ENCODE data around the gene PPIB.

PPIB gene

DNA sequence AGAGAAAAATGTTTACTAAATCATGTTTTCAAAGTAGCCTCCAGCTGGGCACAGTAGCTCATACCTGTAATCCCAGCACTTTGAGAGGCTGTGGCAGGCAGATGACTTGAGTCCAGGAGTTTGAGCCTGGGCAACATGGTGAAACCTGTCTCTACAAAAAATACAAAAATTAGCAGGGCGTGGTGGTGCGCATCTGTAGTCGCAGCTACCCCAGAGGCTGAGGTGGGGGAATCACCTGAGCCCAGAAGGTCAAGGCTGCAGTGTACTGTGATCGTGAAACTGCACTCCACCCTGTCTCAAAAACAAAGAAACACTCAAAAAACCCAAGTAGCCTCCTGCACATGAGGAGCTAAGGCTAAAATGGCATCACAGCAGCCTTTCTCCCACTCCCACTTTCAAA is 1.6 kb upstream of the PPIB start:
- peak overlapping the region; percentile 86 for H3K27ac ChIP-seq
- TF ChIP-seq ZFX (IDR thresholded peaks at IDR 0.05; ENCODE audit: borderline replicate concordance) (no peak), CTCF (IDR thresholded peaks at IDR 0.05) (no peak)

GRCh38 chr15:64163659-64164362 is 989 bp upstream of the PPIB start:
- TF ChIP-seq ZFX (IDR thresholded peaks at IDR 0.05; ENCODE audit: borderline replicate concordance) (no peak), CTCF (IDR thresholded peaks at IDR 0.05) (no peak)

DNA sequence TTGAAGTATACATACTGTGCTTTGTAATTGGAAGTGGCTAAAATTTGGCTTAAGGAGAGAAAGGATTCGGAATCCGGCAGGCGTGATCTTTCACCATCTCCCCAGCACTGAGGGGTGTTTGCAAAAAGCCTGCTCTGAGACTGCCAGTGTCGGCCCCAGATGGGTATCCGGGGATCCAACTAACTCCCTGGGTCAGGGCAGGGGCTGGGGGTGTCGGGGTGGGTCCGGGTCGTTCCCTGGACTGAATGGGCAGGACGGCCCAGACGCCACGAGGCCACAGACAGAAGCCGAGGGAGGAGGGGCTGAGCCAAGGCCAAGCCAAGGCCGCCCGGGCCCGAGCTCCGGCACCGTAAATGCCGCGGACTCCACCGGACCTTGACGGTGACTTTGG is 349 bp downstream of the PPIB start:
- peak overlapping the region; percentile 86 for H3K27ac ChIP-seq
- TF ChIP-seq ZFX (IDR thresholded peaks at IDR 0.05; ENCODE audit: borderline replicate concordance) = no peak
- no peak for TF ChIP-seq CTCF (IDR thresholded peaks at IDR 0.05)

More at GRCh38 chr15:64163659-64164362, 989 bp upstream of the PPIB start:
- H3K27ac ChIP-seq = peak overlapping the region; percentile 86

DNA sequence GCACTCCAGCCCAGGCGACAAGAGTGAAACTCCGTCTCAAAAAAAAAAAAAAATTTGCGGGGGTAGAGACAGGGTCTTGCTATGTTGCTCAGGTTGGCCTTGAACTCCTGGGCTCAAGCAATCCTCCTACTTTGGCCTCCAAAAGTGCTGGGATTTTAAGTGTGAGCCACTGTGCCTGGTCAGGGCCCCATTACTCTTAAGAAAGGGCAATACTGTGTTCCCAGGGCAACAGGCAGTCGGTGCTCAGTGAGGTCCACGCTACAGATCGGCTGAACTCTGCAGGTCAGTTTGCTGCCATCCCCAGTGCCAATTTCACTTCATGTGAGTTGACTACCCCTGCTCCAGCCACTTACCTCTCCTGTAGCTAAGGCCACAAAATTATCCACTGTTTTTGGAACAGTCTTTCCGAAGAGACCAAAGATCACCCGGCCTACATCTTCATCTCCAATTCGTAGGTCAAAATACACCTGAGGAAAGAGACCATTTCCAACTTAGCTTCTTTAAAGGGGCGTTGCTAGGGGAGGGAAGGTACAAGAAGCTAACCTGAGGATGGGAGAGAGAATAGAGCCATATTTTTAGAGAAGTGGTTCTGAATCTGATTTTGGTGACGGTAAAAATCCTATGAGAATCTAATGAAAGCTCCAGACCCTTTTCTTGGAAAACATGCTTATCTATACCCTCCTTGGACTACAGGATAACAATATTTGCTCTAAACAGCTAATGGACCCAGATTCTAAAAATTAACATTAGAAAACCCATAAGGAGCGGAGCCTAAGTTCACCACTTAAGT is 939 bp downstream of the PPIB start:
- peak overlapping the region; percentile 86 for H3K27ac ChIP-seq
- no peak for TF ChIP-seq ZFX (IDR thresholded peaks at IDR 0.05; ENCODE audit: borderline replicate concordance)
- TF ChIP-seq CTCF (IDR thresholded peaks at IDR 0.05) = no peak

DNA sequence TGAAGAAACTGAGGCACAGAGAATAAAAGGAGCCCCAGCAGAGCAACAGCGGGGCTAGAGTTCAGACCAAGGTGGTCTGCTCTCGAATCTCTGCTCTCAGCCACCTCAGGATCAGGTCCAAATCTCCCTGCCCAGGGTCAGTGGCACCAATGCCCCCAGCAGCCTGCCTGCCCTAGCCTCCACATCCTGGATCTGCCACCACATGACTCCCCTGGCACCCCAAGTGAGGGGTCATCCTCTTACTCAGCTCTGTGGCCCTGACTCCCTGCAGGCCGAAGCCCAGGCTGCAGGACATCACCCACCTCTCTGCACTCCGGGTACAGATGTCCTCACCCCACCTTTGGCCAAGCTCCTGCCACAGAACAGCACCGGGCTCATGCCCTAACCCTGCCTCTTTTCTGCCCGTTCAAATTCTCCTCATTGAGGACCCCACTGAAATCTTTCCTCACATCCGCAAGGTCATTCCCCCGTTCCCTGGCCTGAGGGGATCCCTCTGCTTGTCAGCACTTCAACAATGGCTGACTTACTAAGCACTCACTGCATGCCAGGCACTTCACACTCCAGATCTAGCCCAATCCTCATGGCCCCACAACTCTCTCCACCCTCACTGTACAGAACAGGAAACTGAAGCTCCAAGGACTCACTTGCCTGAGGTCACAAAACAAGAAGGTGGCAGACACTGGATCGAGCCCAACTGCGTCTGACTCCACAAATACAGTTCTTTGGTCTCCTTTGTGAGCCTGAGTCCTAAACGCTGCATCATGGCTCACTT is 4.3 kb downstream of the PPIB start:
- no peak for TF ChIP-seq CTCF (IDR thresholded peaks at IDR 0.05)
- no peak for TF ChIP-seq ZFX (IDR thresholded peaks at IDR 0.05; ENCODE audit: borderline replicate concordance)
- H3K27ac ChIP-seq = peak overlapping the region; percentile 22; the same call in 1 of the 2 replicates

DNA sequence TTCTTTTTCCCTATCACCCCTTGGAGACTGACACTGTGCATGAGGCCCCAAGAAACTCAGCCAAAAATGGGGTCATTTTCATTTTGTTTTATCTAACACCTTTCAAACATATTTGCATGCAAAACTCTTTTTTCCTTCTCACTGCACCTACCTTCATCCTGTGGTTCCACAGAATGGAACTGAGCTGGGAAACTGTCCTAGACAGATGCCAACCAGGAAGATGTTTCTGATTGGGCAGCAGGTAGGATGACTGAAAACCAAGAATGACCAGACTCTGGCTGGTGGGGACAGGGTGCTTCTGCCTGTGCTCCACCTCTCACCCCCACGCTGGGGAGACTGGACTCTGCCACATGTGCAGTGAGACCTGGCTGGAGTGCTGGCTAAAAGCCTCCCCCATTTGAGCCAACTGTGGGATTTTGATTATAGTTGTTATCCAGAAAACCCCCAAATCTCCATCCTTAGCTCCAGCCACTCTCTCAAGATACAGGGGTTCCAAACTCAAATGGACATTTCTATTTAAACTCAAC is 5.2 kb downstream of the PPIB start:
- peak overlapping the region; percentile 22 for H3K27ac ChIP-seq
- TF ChIP-seq CTCF (IDR thresholded peaks at IDR 0.05) = no peak
- no peak for TF ChIP-seq ZFX (IDR thresholded peaks at IDR 0.05; ENCODE audit: borderline replicate concordance)

Measured in 22Rv1 (cell line).